GM19328 (cell line): ENCODE measurements around the gene UBN2.
"Not testable (repeated sequence)": the region's sequence is repeated elsewhere in the genome, so short reads cannot be mapped to it uniquely, and the experiment has no call there.

Experiments
- ATAC-seq: cut with Tn5 transposase; IDR thresholded peaks from one replicate; pipeline ENCODE4 v1.9.1; 2021; ENCODE audit warnings: mild to moderate bottlenecking, moderate library complexity; ENCODE audit not compliant: unreplicated experiment

Gene UBN2

GRCh38 chr7:139230774-139231512, at the start of gene UBN2:
TSS of gene UBN2 (plus strand) at chr7:139231237. CDS start at chr7:139231485, 248 bp downstream.
- ATAC-seq = peak; percentile 96

DNA sequence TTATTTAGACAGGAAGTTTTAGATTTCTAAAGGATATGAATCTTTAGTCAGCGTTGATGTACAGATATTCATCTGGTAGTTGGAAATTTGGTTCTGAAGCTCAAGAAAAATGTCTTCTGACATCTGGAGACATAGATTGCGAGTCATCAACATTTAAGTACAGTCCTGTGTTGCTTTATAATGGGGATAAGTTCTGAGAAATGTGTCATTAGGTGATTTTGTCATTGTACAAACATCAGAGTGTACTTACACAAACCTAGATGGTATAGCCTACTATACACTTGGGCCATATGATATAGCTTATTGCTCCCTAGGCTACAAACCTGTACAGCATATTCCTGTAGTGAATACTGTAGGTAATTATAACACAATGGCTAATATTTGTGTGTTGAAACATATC, 49.6 kb upstream of the UBN2 start:
- ATAC-seq = no peak

GRCh38 chr7:139182363-139182762, 48.7 kb upstream of the UBN2 start:
- ATAC-seq = no peak

DNA sequence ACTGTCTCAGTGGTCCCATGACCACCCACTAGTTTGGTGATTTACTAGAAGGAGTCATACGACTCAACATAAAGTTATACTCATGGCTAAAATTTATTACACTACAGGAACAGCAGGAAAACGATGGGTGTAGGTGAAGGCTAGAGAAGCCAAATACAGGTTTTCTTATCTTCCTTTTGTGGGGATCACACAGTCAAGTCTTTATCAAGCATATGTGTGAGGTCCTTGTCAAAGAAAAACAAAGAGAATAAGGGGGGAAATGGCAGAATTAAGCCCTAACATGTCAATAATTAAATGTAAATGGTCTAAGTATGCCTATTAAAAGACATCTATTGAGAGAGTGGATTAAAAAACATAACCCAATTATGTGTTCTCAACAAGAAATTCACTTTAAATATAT, 47.8 kb upstream of the UBN2 start:
- no peak for ATAC-seq

- ATAC-seq = no peak
Observed at GRCh38 chr7:139183878-139184338, 47.1 kb upstream of the UBN2 start.

DNA sequence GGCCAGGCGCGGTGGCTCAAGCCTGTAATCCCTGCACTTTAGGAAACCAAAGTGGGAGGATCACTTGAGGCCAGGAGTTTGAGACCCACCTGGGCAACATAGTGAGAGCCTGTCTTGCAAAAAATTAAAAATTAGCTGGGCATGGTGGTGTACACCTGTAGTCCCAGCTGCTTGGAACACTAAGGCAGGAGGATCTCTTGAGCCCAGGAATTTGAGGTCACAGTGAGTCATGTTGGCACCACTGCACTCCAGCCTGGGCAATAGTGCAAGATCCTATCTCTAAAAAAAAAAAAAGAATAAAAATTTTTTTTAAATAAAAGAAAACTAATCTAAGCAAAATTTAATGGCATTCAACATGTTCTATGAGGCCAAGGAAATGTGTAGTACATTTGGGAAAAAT, 44.9 kb upstream of the UBN2 start:
- no peak for ATAC-seq

GRCh38 chr7:139189357-139189756, 41.7 kb upstream of the UBN2 start:
- no peak for ATAC-seq

GRCh38 chr7:139192014-139192706, 38.9 kb upstream of the UBN2 start:
- ATAC-seq = no peak

- no peak for ATAC-seq
Observed at GRCh38 chr7:139200382-139200781, 30.7 kb upstream of the UBN2 start.

DNA sequence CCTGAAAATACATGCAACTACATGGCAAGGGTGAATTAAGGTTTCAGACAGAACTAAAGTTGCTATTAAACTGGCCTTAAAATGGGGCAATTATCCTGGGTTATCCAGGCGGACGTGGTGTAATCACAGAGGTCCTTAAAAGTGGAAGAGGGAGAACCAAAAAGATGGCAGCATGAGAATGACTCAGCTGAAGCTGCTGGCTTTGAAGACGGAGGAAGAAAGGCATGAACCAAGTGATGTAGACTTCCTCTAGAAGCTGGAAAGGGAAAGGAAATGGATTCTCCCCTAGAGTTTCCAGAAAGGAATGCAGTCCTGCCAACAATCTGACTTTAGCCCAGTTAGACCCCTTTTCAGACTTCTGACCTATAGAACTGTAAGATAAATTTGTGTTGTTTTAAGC, 27.0 kb upstream of the UBN2 start:
- ATAC-seq = no peak

GRCh38 chr7:139205843-139206242, 25.2 kb upstream of the UBN2 start:
- ATAC-seq = no peak

GRCh38 chr7:139212133-139212532, 18.9 kb upstream of the UBN2 start:
- ATAC-seq = no peak

DNA sequence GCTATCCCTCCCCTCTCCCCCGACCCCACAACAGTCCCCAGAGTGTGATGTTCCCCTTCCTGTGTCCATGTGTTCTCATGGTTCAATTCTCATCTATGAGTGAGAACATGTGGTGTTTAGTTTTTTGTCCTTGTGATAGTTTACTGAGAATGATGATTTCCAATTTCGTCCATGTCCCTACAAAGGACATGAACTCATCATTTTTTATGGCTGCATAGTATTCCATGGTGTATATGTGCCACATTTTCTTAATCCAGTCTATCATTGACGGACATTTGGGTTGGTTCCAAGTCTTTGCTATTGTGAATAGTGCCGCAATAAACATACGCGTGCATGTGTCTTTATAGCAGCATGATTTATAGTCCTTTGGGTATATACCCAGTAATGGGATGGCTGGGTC, 17.5 kb upstream of the UBN2 start:
- not testable (repeated sequence) for ATAC-seq

DNA sequence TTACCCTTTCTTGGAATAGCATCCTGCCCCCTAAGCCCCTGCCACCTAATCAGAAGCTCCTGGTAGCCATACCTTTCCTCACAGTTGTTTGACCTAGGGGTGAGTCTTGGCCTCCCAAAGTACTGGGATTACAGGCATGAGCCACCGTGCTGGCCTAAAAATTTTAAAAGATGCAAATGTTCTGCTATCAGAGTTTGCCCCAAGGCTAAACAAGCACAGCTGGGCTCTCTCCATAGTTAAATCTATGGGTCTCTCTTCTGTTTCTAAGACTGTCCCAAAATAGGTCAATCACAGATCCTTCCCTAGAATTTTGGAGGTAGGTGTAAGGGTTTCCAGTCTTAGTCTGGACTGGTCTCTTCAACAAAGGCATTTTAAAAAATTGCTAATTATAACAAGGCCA, 12.9 kb upstream of the UBN2 start:
- ATAC-seq = no peak

GRCh38 chr7:139224219-139224618, 6.8 kb upstream of the UBN2 start:
- no peak for ATAC-seq

DNA sequence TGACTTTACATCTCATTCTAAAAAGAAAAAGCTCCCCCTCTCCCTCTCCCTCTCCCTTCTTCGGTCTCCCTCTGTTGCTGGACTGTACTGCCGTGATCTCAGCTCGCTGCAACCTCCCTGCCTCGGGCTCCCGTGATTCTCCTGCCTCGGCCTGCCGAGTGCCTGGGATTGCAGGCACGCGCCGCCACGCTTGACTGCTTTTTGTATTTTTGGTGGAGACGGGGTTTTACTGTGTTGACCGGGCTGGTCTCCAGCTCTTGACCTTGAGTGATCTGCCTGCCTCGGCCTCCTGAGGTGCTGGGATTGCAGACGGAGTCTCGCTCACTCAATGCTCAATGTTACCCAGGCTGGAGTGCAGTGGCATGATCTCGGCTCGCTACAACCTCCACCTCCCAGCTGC, 6.2 kb upstream of the UBN2 start:
- not testable (repeated sequence) for ATAC-seq

- not testable (repeated sequence) for ATAC-seq
Observed at GRCh38 chr7:139225286-139226157, 5.5 kb upstream of the UBN2 start.

GRCh38 chr7:139226158-139226515, 4.9 kb upstream of the UBN2 start:
- ATAC-seq = not testable (repeated sequence)

- ATAC-seq = not testable (repeated sequence)
Observed at GRCh38 chr7:139226988-139227488, 4.0 kb upstream of the UBN2 start.

GRCh38 chr7:139230023-139230422, 1.0 kb upstream of the UBN2 start:
- ATAC-seq = no peak

- ATAC-seq = no peak
Observed at GRCh38 chr7:139230484-139230773, 608 bp upstream of the UBN2 start.
